HCT116 (cell line): ENCODE data around the gene SCGN. TPM values are rescaled to one million over a fixed set of nuclear protein-coding genes. Genes with fewer than 3 reads are reported as not detected.

Source experiments
- ATAC-seq: fragments of 200-7000 bp; cut with Tn5 transposase; 2 replicates; pipeline ENCODE4 v1.9.1; 2020; ENCODE audit warnings: mild to moderate bottlenecking, moderate library complexity
- BruUV-seq: library from RNA; stranded (reverse); fragments of 400-500 nt; replicated peaks from 2 replicates; lab custom pipeline; 2021; lab: Mats Ljungman, UMichigan
- CTCF ChIA-PET: fragments of 300-600 bp; sonication (Branson Sonifier 250); formaldehyde crosslinking; loops from one replicate; lab custom pipeline; 2021; ENCODE audit warnings: antibody characterized with exemption; lab: Charles Lee
- POLR2A ChIA-PET: fragments of 300-600, 350-600 bp; sonication (Branson Sonifier 250); formaldehyde crosslinking; loops from one replicate; lab custom pipeline; 2021; ENCODE audit warnings: antibody characterized with exemption; lab: Charles Lee
- RAD21 ChIA-PET, 2 experiments: fragments of 300-600 bp; sonication (Branson Sonifier 250); formaldehyde crosslinking; loops; one replicate each; lab custom pipeline; 2023; ENCODE audit warnings: low total read pairs in 2 of 2; ENCODE audit not compliant: uncharacterized antibody in 2 of 2, unreplicated experiment in 2 of 2, low non-redundant PET in 1 of 2; lab: Charles Lee
- DNase-seq: peaks from one replicate; pipeline ENCODE4 v3.0.0-alpha.2; 2010; ENCODE audit warnings: low read depth, low spot score
- H2AFZ ChIP-seq: fragments of 200-600 bp; shearing (Covaris generic), sonication (generic); 2 replicates; pipeline ENCODE4 v1.6.1; 2017; ENCODE audit warnings: low read depth, mixed run types, mixed read lengths, antibody characterized with exemption, low read length; ENCODE audit not compliant: poor library complexity, severe bottlenecking
- H3K27ac ChIP-seq: 2 replicates; pipeline ENCODE4 v1.5.1; 2012; ENCODE audit warnings: low read depth, low read length
- H3K27me3 ChIP-seq: fragments of 200-600 bp; sonication (generic); 2 replicates; pipeline ENCODE4 v1.6.1; 2016; ENCODE audit warnings: mixed run types, low read length, mixed read lengths; ENCODE audit not compliant: insufficient read depth
- H3K36me3 ChIP-seq, 2 experiments: fragments of 200-500 bp in 1 of 2; fragments of 200-600 bp in 1 of 2; sonication (Bioruptor generic) in 1 of 2; sonication (generic) in 1 of 2; 2 replicates each; pipeline versions ENCODE4 v1.5.1 to v1.6.1; 2014 to 2016; ENCODE audit warnings: low read length in 2 of 2, inconsistent platforms in 1 of 2, mixed read lengths in 1 of 2, mixed run types in 1 of 2; ENCODE audit not compliant: insufficient read depth in 2 of 2, control insufficient read depth in 1 of 2
- H3K4me1 ChIP-seq, 2 experiments: fragments of 200-600 bp in 1 of 2; sonication (generic) in 1 of 2; 2 replicates each; pipeline versions ENCODE4 v1.5.1 to v1.6.1; 2012 to 2017; ENCODE audit warnings: low read length in 2 of 2, inconsistent platforms in 1 of 2, mild to moderate bottlenecking in 1 of 2, mixed read lengths in 1 of 2, mixed run types in 1 of 2, moderate library complexity in 1 of 2; ENCODE audit not compliant: insufficient read depth in 2 of 2, control insufficient read depth in 1 of 2
- H3K4me2 ChIP-seq: fragments of 200-600 bp; sonication (generic); 2 replicates; pipeline ENCODE4 v1.6.1; 2017; ENCODE audit warnings: mixed run types, low read length, mixed read lengths
- H3K4me3 ChIP-seq, 2 experiments: fragments of 200-600 bp in 1 of 2; sonication (generic) in 1 of 2; replicated peaks in 1 of 2; 2 replicates each; pipeline ENCODE4 v1.5.1; 2011 to 2016; ENCODE audit warnings: low read length in 2 of 2, control low read depth in 1 of 2, low read depth in 1 of 2, mild to moderate bottlenecking in 1 of 2, mixed read lengths in 1 of 2, mixed run types in 1 of 2
- H3K79me2 ChIP-seq: fragments of 200-600 bp; sonication (generic); 2 replicates; pipeline ENCODE4 v1.6.1; 2017; ENCODE audit warnings: mild to moderate bottlenecking, mixed run types, low read length, moderate library complexity, mixed read lengths; ENCODE audit not compliant: insufficient read depth
- H3K9ac ChIP-seq: fragments of 200-600 bp; sonication (generic); 2 replicates; pipeline ENCODE4 v1.6.1; 2016; ENCODE audit warnings: low read length, mixed read lengths
- H3K9me2 ChIP-seq: fragments of 200-600 bp; sonication (generic), shearing (Covaris generic); 2 replicates; pipeline ENCODE4 v1.6.1; 2017; ENCODE audit warnings: mixed run types, mild to moderate bottlenecking, moderate library complexity; ENCODE audit not compliant: insufficient read depth
- H3K9me3 ChIP-seq, 2 experiments: fragments of 200-500 bp in 1 of 2; fragments of 200-600 bp in 1 of 2; sonication (Bioruptor generic) in 1 of 2; sonication (generic) in 1 of 2; 2 replicates each; pipeline ENCODE4 v1.6.1; 2014 to 2017; ENCODE audit warnings: low read length in 2 of 2, mixed read lengths in 2 of 2, inconsistent platforms in 1 of 2, low read depth in 1 of 2, mild to moderate bottlenecking in 1 of 2, mixed run types in 1 of 2, moderate library complexity in 1 of 2; ENCODE audit not compliant: control insufficient read depth in 1 of 2, insufficient read depth in 1 of 2
- H4K20me1 ChIP-seq: fragments of 200-600 bp; sonication (generic), shearing (Covaris generic); 2 replicates; pipeline ENCODE4 v1.6.1; 2017; ENCODE audit warnings: mixed run types, mild to moderate bottlenecking, moderate library complexity; ENCODE audit not compliant: insufficient read depth
- CBX3 ChIP-seq: IDR thresholded peaks from 2 replicates; pipeline ENCODE4 v1.6.1; 2012; ENCODE audit warnings: low read depth
- CEBPB ChIP-seq: IDR thresholded peaks from 2 replicates; pipeline ENCODE4 v1.6.1; 2012; ENCODE audit warnings: low read depth
- EGR1 ChIP-seq: IDR thresholded peaks from 2 replicates; pipeline ENCODE4 v1.6.1; 2012; ENCODE audit warnings: low read depth
- EZH2phosphoT487 ChIP-seq: fragments of 200-600 bp; IDR thresholded peaks from 2 replicates; pipeline ENCODE4 v1.6.1; 2018; ENCODE audit warnings: antibody characterized with exemption, borderline replicate concordance
- JUND ChIP-seq: IDR thresholded peaks from 2 replicates; pipeline ENCODE4 v1.6.1; 2012
- RAD21 ChIP-seq: IDR thresholded peaks from 2 replicates; pipeline ENCODE4 v1.6.1; 2012; ENCODE audit warnings: low read depth, mild to moderate bottlenecking
- REST ChIP-seq: IDR thresholded peaks from 2 replicates; pipeline ENCODE4 v1.6.1; 2012; ENCODE audit warnings: low read depth
- SP1 ChIP-seq: IDR thresholded peaks from 2 replicates; pipeline ENCODE4 v1.6.1; 2012; ENCODE audit warnings: low read depth
- YY1 ChIP-seq: IDR thresholded peaks from 2 replicates; pipeline ENCODE4 v1.6.1; 2011; ENCODE audit warnings: low read length, low read depth, moderate library complexity, mild to moderate bottlenecking; ENCODE audit not compliant: insufficient replicate concordance; ENCODE audit errors: extremely low read depth
- ZBTB33 ChIP-seq: IDR thresholded peaks from 2 replicates; pipeline ENCODE4 v1.6.1; 2011; ENCODE audit warnings: mild to moderate bottlenecking, low read length, moderate library complexity; ENCODE audit not compliant: insufficient replicate concordance; ENCODE audit errors: extremely low read depth
- ZNF274 ChIP-seq: fragments of 200-500 bp; sonication (Bioruptor generic); IDR thresholded peaks from 2 replicates; pipeline ENCODE4 v1.6.1; 2014; ENCODE audit warnings: mild to moderate bottlenecking, low read depth, low read length, inconsistent platforms
- intact Hi-C: fragments of 100-400 bp; cut with micrococcal nuclease; formaldehyde crosslinking; loops from 2 replicates; pipeline ENCODE4 v1.10.0; 2022
- total RNA-seq: library from RNA; stranded (reverse); gene quantifications from one replicate; pipeline ENCODE4 v1.2.1, GENCODE V29; 2021; ENCODE audit not compliant: unreplicated experiment
- TF ChIP-seq, protein P1 (sequence below): IDR thresholded peaks from 2 replicates; pipeline ENCODE4 v1.6.1; 2012

The SCGN gene
- total RNA-seq, 1 experiment from 2014 or later, result not detected

GRCh38 chr6:25706314-25707014 lies 54.4 kb downstream of the SCGN start:
- Histone ChIP-seq H3K4me2 (no peak overlapping the region), H3K79me2 (no peaks in the 10 kb centered on the region), H3K4me3 (no peak overlapping the region), H3K9me3 (no peaks in the 10 kb centered on the region), H3K27me3 (no peaks in the 10 kb centered on the region), H3K9ac (no peak overlapping the region), H3K27ac (no peak overlapping the region), H3K36me3 (no peaks in the 10 kb centered on the region), H4K20me1 (no peaks in the 10 kb centered on the region), H3K4me1 (no peaks in the 10 kb centered on the region), H3K9me2 (no peaks in the 10 kb centered on the region), H2AFZ (no peak overlapping the region)
- CTCF ChIA-PET, result interaction anchor here (1.4 to 1.9 kb wide), 2 partner anchors 10 to 12 kb away, joined by 3 to 5 read pairs; no protein-coding TSS in a partner anchor
- ATAC-seq (no peak), DNase-seq (no peak)
- intact Hi-C loops, result no loop called here
- TF ChIP-seq EZH2phosphoT487 (no peak), SP1 (no peak), CBX3 (no peak), JUND (no peak), ZBTB33 (no peak), CEBPB (no peak), RAD21 (no peak), ZNF274 (no peak), EGR1 (no peak), REST (no peak), YY1 (no peak)
- TF ChIP-seq, protein P1, sequence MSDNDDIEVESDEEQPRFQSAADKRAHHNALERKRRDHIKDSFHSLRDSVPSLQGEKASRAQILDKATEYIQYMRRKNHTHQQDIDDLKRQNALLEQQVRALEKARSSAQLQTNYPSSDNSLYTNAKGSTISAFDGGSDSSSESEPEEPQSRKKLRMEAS, result no peak
- RAD21 ChIA-PET, result no interaction called here
- BruUV-seq, result no TSS peak
- POLR2A ChIA-PET, result no interaction called here
